Uterus (tissue), 2 donors: ENCODE data around the gene SMIM7.

Source experiments
- CTCF ChIP-seq, 4 experiments: fragments of 200-600 bp in 2 of 4; fragments of 450-650 bp in 2 of 4; sonication (generic) in 2 of 4; IDR thresholded peaks; one replicate each; pipeline ENCODE4 v1.5.1; 2016 to 2019; ENCODE audit warnings: antibody characterized with exemption in 4 of 4, mild to moderate bottlenecking in 2 of 4, moderate library complexity in 1 of 4
- POLR2A ChIP-seq, 2 donors: fragments of 450-650 bp; IDR thresholded peaks; one replicate each; pipeline ENCODE4 v1.6.1; 2016; ENCODE audit warnings: antibody characterized with exemption in 2 of 2, mild to moderate bottlenecking in 1 of 2, moderate library complexity in 1 of 2

GRCh38 chr19:16607819-16608218, 52.1 kb downstream of the SMIM7 start:
- no peak for TF ChIP-seq CTCF (IDR thresholded peaks at IDR 0.05)
- no peak for TF ChIP-seq POLR2A (IDR thresholded peaks at IDR 0.05)
